HepG2 (cell line): ENCODE measurements around the gene LMNA. TPM values are rescaled to one million over a fixed set of nuclear protein-coding genes. Genes with fewer than 3 reads are reported as not detected.

Source experiments
- ATF1 ChIP-seq: IDR thresholded peaks from 2 replicates; pipeline ENCODE4 v1.6.1; 2016; ENCODE audit warnings: mild to moderate bottlenecking, control low read depth
- GABPA ChIP-seq, 2 experiments: IDR thresholded peaks; 2 replicates each; pipeline ENCODE4 v1.6.1; 2011 to 2016; ENCODE audit warnings: low read depth in 2 of 2, low read length in 1 of 2, missing biosample characterization in 1 of 2, missing genetic modification characterization in 1 of 2
- HDAC2 ChIP-seq: sonication (generic); formaldehyde crosslinking; IDR thresholded peaks from 2 replicates; pipeline ENCODE4 v1.4.0; 2020; ENCODE audit warnings: missing genetic modification reagents
- MAZ ChIP-seq, 2 experiments: sonication (generic) in 1 of 2; formaldehyde crosslinking in 1 of 2; IDR thresholded peaks; 2 replicates each; pipeline versions ENCODE4 v1.5.0 to v1.6.1; 2012 to 2020; ENCODE audit warnings: low read depth in 2 of 2, mild to moderate bottlenecking in 2 of 2, borderline replicate concordance in 1 of 2, improper control_type of control experiment in 1 of 2, low read length in 1 of 2, missing genetic modification reagents in 1 of 2, moderate library complexity in 1 of 2
- NFYC ChIP-seq: IDR thresholded peaks from 2 replicates; pipeline ENCODE4 v1.6.1; 2016; ENCODE audit warnings: missing genetic modification reagents, missing compliant biosample characterization
- PRMT3 ChIP-seq: sonication (generic); formaldehyde crosslinking; IDR thresholded peaks from 2 replicates; pipeline ENCODE4 v1.8.1; 2022; ENCODE audit warnings: low read depth, mild to moderate bottlenecking, moderate library complexity, missing genetic modification reagents, borderline replicate concordance
- RFXAP ChIP-seq: sonication (generic); formaldehyde crosslinking; IDR thresholded peaks from 2 replicates; pipeline ENCODE4 v1.4.0; 2020; ENCODE audit warnings: missing genetic modification reagents, borderline replicate concordance
- SALL2 ChIP-seq: sonication (generic); formaldehyde crosslinking; IDR thresholded peaks from 2 replicates; pipeline ENCODE4 v1.8.1; 2023; ENCODE audit warnings: mild to moderate bottlenecking, missing genetic modification reagents, inconsistent platforms
- SMARCC2 ChIP-seq: fragments of 450-650 bp; IDR thresholded peaks from 2 replicates; pipeline ENCODE4 v1.6.1; 2017; ENCODE audit warnings: antibody characterized with exemption, mild to moderate bottlenecking
- ZFP36 ChIP-seq: fragments of 150-350 bp; IDR thresholded peaks from 2 replicates; pipeline ENCODE4 v1.6.1; 2018; ENCODE audit warnings: borderline replicate concordance, low read length, low read depth; ENCODE audit not compliant: partially characterized antibody
- ZIK1 ChIP-seq: sonication (generic); formaldehyde crosslinking; IDR thresholded peaks from 2 replicates; pipeline ENCODE4 v1.5.0; 2020; ENCODE audit warnings: mild to moderate bottlenecking, low read depth, missing genetic modification reagents, borderline replicate concordance
- ZNF672 ChIP-seq: sonication (generic); formaldehyde crosslinking; IDR thresholded peaks from 2 replicates; pipeline ENCODE4 v1.8.1; 2022; ENCODE audit warnings: missing genetic modification reagents
- ZNF777 ChIP-seq: sonication (generic); formaldehyde crosslinking; IDR thresholded peaks from 2 replicates; pipeline ENCODE4 v1.4.0; 2020; ENCODE audit warnings: missing genetic modification reagents
- polyA plus RNA-seq, 8 experiments: library from polyadenylated mRNA; depleted of rRNA in 3 of 8; stranded (reverse) in 7 of 8; unstranded in 1 of 8; fragments of >200 nt; fragmentation: Illumina TruSeq in 4 of 8; extraction: Trizol in 4 of 8; gene quantifications; 2 replicates each; pipeline versions ENCODE4 v1.2.1 to v1.2.3, GENCODE V29; 2011 to 2016; ENCODE audit warnings: low read depth in 4 of 8, missing spikeins in 1 of 8, mixed read lengths in 1 of 8; ENCODE audit not compliant: insufficient read depth in 1 of 8
- total RNA-seq, 5 experiments: library from RNA; depleted of rRNA; stranded (reverse); fragments of >200 nt; fragmentation: Illumina TruSeq; extraction: Trizol; gene quantifications; 2 replicates each; pipeline ENCODE4 v1.2.3, GENCODE V29; 2016; ENCODE audit warnings: low read depth in 1 of 5
- TF ChIP-seq, protein P1 (sequence below): sonication (generic); formaldehyde crosslinking; IDR thresholded peaks from 2 replicates; pipeline ENCODE4 v1.8.0; 2022; ENCODE audit warnings: mild to moderate bottlenecking, missing genetic modification reagents; ENCODE audit not compliant: insufficient replicate concordance
- TF ChIP-seq, protein P2 (sequence below): fragments of 450-650 bp; IDR thresholded peaks from 2 replicates; pipeline ENCODE4 v1.6.1; 2016
- TF ChIP-seq, protein P3 (sequence below): sonication (generic); formaldehyde crosslinking; IDR thresholded peaks from 2 replicates; pipeline ENCODE4 v1.9.0; 2021; ENCODE audit warnings: missing genetic modification reagents, borderline replicate concordance
- TF ChIP-seq, protein P4 (sequence below): sonication (generic); formaldehyde crosslinking; IDR thresholded peaks from 2 replicates; pipeline ENCODE4 v1.4.0; 2020; ENCODE audit warnings: mild to moderate bottlenecking, low read depth, missing genetic modification reagents
- TF ChIP-seq, protein P5 (sequence below): sonication (generic); formaldehyde crosslinking; IDR thresholded peaks from 2 replicates; pipeline ENCODE4 v1.8.1; 2023; ENCODE audit warnings: mild to moderate bottlenecking, moderate library complexity, missing genetic modification reagents
- TF ChIP-seq, protein P6 (sequence below): sonication (generic); formaldehyde crosslinking; IDR thresholded peaks from 2 replicates; pipeline ENCODE4 v1.8.0; 2022; ENCODE audit warnings: low read depth, missing genetic modification reagents

LMNA gene
- total and polyA plus RNA-seq, 2 of the 13 experiments (the other 11 are each of a cell fraction or from before 2014, with no cell fraction given) = 107 to 225 TPM

DNA sequence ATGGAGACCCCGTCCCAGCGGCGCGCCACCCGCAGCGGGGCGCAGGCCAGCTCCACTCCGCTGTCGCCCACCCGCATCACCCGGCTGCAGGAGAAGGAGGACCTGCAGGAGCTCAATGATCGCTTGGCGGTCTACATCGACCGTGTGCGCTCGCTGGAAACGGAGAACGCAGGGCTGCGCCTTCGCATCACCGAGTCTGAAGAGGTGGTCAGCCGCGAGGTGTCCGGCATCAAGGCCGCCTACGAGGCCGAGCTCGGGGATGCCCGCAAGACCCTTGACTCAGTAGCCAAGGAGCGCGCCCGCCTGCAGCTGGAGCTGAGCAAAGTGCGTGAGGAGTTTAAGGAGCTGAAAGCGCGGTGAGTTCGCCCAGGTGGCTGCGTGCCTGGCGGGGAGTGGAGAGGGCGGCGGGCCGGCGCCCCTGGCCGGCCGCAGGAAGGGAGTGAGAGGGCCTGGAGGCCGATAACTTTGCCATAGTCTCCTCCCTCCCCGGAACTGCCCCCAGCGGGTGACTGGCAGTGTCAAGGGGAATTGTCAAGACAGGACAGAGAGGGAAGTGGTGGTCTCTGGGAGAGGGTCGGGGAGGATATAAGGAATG lies 505 bp downstream of the LMNA start (continued):
- TF ChIP-seq, protein P1, sequence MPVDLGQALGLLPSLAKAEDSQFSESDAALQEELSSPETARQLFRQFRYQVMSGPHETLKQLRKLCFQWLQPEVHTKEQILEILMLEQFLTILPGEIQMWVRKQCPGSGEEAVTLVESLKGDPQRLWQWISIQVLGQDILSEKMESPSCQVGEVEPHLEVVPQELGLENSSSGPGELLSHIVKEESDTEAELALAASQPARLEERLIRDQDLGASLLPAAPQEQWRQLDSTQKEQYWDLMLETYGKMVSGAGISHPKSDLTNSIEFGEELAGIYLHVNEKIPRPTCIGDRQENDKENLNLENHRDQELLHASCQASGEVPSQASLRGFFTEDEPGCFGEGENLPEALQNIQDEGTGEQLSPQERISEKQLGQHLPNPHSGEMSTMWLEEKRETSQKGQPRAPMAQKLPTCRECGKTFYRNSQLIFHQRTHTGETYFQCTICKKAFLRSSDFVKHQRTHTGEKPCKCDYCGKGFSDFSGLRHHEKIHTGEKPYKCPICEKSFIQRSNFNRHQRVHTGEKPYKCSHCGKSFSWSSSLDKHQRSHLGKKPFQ (CRISPR knock-in tag) = no peak
- TF ChIP-seq NFYC (CRISPR knock-in tag) = no peak
- no peak for TF ChIP-seq ATF1 (CRISPR knock-in tag)
- no peak; the same call in 1 of the 2 replicates for TF ChIP-seq ZIK1
- TF ChIP-seq, protein P2, sequence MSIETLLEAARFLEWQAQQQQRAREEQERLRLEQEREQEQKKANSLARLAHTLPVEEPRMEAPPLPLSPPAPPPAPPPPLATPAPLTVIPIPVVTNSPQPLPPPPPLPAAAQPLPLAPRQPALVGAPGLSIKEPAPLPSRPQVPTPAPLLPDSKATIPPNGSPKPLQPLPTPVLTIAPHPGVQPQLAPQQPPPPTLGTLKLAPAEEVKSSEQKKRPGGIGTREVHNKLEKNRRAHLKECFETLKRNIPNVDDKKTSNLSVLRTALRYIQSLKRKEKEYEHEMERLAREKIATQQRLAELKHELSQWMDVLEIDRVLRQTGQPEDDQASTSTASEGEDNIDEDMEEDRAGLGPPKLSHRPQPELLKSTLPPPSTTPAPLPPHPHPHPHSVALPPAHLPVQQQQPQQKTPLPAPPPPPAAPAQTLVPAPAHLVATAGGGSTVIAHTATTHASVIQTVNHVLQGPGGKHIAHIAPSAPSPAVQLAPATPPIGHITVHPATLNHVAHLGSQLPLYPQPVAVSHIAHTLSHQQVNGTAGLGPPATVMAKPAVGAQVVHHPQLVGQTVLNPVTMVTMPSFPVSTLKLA = no peak
- TF ChIP-seq PRMT3 = no peak
- TF ChIP-seq, protein P3, sequence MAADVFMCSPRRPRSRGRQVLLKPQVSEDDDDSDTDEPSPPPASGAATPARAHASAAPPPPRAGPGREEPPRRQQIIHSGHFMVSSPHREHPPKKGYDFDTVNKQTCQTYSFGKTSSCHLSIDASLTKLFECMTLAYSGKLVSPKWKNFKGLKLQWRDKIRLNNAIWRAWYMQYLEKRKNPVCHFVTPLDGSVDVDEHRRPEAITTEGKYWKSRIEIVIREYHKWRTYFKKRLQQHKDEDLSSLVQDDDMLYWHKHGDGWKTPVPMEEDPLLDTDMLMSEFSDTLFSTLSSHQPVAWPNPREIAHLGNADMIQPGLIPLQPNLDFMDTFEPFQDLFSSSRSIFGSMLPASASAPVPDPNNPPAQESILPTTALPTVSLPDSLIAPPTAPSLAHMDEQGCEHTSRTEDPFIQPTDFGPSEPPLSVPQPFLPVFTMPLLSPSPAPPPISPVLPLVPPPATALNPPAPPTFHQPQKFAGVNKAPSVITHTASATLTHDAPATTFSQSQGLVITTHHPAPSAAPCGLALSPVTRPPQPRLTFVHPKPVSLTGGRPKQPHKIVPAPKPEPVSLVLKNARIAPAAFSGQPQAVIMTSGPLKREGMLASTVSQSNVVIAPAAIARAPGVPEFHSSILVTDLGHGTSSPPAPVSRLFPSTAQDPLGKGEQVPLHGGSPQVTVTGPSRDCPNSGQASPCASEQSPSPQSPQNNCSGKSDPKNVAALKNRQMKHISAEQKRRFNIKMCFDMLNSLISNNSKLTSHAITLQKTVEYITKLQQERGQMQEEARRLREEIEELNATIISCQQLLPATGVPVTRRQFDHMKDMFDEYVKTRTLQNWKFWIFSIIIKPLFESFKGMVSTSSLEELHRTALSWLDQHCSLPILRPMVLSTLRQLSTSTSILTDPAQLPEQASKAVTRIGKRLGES (CRISPR knock-in tag) = no peak
- no peak for TF ChIP-seq ZFP36
- no peak for TF ChIP-seq ZNF672 (CRISPR knock-in tag)
- TF ChIP-seq, protein P4, sequence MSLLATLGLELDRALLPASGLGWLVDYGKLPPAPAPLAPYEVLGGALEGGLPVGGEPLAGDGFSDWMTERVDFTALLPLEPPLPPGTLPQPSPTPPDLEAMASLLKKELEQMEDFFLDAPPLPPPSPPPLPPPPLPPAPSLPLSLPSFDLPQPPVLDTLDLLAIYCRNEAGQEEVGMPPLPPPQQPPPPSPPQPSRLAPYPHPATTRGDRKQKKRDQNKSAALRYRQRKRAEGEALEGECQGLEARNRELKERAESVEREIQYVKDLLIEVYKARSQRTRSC (CRISPR knock-in tag) = no peak
- TF ChIP-seq GABPA (IDR thresholded peaks at IDR 0.05; ENCODE audit: low read depth, low read length) = no peak
- no peak for TF ChIP-seq GABPA (CRISPR knock-in tag; IDR thresholded peaks at IDR 0.05; ENCODE audit: low read depth)
- TF ChIP-seq ZNF777 (CRISPR knock-in tag) = no peak
- no peak; the same call in 1 of the 2 replicates for TF ChIP-seq HDAC2 (CRISPR knock-in tag)
- no peak for TF ChIP-seq SMARCC2
- TF ChIP-seq, protein P5, sequence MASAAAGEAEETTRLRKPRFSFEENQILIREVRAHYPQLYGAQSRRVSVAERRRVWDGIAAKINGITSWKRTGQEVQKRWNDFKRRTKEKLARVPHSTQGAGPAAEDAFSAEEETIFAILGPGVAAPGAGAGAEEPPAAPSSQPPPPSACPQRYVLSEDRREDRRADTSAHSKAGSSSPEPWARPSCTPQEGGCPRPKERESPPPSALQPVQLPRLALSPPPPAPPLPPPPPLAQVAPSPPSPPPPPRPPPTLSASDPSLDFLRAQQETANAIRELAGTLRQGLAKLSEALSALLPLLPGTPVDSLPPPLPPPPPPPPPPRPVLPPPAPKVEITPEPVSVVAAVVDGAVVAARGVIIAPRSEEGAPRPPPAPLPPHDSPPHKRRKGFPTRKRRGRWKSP = no peak; the same call in 1 of the 2 replicates
- no peak for TF ChIP-seq MAZ (IDR thresholded peaks at IDR 0.05; ENCODE audit: borderline replicate concordance, low read depth, low read length)
- TF ChIP-seq MAZ (CRISPR knock-in tag; IDR thresholded peaks at IDR 0.05; ENCODE audit: low read depth) = no peak
- TF ChIP-seq, protein P6, sequence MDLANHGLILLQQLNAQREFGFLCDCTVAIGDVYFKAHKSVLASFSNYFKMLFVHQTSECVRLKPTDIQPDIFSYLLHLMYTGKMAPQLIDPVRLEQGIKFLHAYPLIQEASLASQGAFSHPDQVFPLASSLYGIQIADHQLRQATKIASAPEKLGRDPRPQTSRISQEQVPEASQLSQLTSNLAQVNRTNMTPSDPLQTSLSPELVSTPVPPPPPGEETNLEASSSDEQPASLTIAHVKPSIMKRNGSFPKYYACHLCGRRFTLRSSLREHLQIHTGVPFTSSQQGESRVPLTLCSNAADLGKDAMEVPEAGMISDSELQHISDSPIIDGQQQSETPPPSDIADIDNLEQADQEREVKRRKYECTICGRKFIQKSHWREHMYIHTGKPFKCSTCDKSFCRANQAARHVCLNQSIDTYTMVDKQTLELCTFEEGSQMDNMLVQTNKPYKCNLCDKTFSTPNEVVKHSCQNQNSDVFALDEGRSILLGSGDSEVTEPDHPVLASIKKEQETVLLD (CRISPR knock-in tag) = no peak
- no peak for TF ChIP-seq RFXAP
- TF ChIP-seq SALL2 (CRISPR knock-in tag) = 0 out of 2 replicates have a peak, but pooled peaks have one; percentile 6
